ENCODE data around the gene RBM33.

- TF ChIP-seq CTCF (IDR thresholded peaks at IDR 0.05) (peak; percentile 75 to 98 (median 80)), POLR2A (IDR thresholded peaks at IDR 0.05) (no peak)
Measured at GRCh38 chr7:155598810-155599210, 45.7 kb upstream of the RBM33 start.

All from thyroid gland (tissue), 4 donors.